Brain microvascular endothelial cell (primary cell): Measurements from ENCODE around the gene CTCF.

Source experiments
- DNase-seq: peaks from one replicate; pipeline ENCODE4 v3.0.0-alpha.2; 2020
- H3K27ac ChIP-seq: fragments of 250-450 bp; sonication (Bioruptor Pico); 2 replicates; pipeline ENCODE4 v1.5.1; 2020; ENCODE audit warnings: mild to moderate bottlenecking, moderate library complexity
- H3K27me3 ChIP-seq: fragments of 250-450 bp; sonication (Bioruptor Pico); replicated peaks from 2 replicates; pipeline ENCODE4 v1.5.1; 2020; ENCODE audit warnings: mild to moderate bottlenecking
- H3K36me3 ChIP-seq: fragments of 250-450 bp; sonication (Bioruptor Pico); replicated peaks from 2 replicates; pipeline ENCODE4 v1.5.1; 2020; ENCODE audit warnings: mild to moderate bottlenecking
- H3K4me3 ChIP-seq: 2 replicates; pipeline ENCODE4 v1.5.1; 2011; ENCODE audit warnings: low read depth, mild to moderate bottlenecking, control low read depth, low read length, moderate library complexity
- in situ Hi-C: cut with HindIII; loops from 2 replicates; pipeline ENCODE4 v1.10.0; 2017; ENCODE audit warnings: low sequenced_read_pairs, low pct_ligation_motif_present
- TF ChIP-seq, protein P1 (sequence below): IDR thresholded peaks from 2 replicates; pipeline ENCODE4 v1.5.1; 2011; ENCODE audit warnings: low read depth, mild to moderate bottlenecking, moderate library complexity, low read length, control low read depth, inconsistent platforms; ENCODE audit errors: missing control alignments

Gene CTCF

DNA sequence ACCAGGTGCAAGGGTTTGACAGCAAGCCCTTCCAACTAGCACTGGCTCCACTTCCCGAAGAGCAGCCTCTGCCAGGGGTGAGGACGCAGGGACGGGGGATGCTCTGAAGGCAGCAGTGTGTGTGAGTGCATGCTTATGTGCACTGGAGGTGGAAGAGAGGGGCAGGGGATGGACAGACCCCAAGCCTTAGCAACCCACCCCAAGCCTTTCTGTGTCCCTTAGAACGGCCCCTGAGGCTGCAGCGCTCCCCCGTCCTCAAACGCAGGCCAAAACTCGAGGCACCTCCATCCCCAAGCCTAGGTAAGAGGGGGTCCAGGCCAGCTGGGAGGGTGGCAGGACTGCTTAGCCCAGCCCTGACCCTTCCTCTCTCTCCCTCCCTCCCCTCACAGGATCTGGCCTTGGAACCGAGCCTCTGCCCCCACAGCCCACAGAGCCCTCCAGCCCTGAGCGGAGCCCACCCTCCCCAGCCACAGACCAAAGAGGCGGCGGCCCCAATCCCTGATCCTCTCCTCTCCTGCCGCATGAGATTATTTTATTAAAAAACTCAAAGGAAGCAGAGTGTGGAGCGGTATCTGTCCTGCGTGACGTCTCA lies 94.8 kb downstream of the CTCF start:
- Histone ChIP-seq H3K27ac (no peak overlapping the region), H3K36me3 (no peaks in the 10 kb centered on the region), H3K27me3 (peaks cover 4% of the 10 kb centered on the region), H3K4me3 (no peak overlapping the region)
- DNase-seq = no peak
- in situ Hi-C loops = no loop called here
- TF ChIP-seq, protein P1, sequence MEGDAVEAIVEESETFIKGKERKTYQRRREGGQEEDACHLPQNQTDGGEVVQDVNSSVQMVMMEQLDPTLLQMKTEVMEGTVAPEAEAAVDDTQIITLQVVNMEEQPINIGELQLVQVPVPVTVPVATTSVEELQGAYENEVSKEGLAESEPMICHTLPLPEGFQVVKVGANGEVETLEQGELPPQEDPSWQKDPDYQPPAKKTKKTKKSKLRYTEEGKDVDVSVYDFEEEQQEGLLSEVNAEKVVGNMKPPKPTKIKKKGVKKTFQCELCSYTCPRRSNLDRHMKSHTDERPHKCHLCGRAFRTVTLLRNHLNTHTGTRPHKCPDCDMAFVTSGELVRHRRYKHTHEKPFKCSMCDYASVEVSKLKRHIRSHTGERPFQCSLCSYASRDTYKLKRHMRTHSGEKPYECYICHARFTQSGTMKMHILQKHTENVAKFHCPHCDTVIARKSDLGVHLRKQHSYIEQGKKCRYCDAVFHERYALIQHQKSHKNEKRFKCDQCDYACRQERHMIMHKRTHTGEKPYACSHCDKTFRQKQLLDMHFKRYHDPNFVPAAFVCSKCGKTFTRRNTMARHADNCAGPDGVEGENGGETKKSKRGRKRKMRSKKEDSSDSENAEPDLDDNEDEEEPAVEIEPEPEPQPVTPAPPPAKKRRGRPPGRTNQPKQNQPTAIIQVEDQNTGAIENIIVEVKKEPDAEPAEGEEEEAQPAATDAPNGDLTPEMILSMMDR = no peak

DNA sequence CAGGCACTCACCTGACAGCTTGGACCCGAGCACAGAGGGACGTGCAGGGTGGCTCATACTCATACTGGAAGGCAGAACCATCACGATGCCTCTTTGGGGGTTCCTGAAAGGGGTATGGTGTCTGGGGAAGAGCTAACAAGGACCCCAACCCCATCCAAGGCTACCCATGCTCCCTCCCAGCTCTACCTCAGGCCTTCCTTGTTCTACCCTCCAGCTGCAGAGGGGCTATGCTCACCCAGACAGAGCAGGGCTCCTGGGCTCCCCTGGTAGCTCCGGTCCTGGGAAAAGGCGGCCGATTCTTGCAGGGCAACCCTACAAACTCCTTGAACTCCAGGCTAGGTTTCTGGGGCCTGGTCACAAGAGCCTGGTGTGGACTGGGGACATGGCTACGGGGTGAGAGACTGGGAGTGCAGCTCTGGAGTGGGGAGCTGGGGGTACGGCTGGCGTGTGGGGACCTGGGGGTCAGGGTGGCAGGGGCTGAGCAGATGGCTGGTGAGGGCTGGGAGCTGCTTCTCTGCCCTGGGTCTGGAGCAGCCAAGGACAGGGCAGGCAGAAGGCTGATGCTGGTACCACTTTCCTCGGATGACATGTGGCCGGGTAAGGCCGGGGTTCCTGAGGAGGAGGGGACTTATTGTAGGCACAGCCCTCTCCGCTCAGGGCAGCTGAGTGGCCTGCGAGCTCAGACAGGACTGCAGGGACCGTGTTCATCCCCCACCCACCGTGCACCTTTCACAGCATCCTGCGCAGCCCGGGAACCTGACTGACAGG lies 95.6 kb downstream of the CTCF start:
- TF ChIP-seq, protein P1 = no peak
- H3K36me3 ChIP-seq = no peaks in the 10 kb centered on the region
- DNase-seq = no peak
- no peak overlapping the region for H3K27ac ChIP-seq
- H3K4me3 ChIP-seq = no peak overlapping the region
- H3K27me3 ChIP-seq = no peaks in the 10 kb centered on the region
- in situ Hi-C loops = no loop called here

DNA sequence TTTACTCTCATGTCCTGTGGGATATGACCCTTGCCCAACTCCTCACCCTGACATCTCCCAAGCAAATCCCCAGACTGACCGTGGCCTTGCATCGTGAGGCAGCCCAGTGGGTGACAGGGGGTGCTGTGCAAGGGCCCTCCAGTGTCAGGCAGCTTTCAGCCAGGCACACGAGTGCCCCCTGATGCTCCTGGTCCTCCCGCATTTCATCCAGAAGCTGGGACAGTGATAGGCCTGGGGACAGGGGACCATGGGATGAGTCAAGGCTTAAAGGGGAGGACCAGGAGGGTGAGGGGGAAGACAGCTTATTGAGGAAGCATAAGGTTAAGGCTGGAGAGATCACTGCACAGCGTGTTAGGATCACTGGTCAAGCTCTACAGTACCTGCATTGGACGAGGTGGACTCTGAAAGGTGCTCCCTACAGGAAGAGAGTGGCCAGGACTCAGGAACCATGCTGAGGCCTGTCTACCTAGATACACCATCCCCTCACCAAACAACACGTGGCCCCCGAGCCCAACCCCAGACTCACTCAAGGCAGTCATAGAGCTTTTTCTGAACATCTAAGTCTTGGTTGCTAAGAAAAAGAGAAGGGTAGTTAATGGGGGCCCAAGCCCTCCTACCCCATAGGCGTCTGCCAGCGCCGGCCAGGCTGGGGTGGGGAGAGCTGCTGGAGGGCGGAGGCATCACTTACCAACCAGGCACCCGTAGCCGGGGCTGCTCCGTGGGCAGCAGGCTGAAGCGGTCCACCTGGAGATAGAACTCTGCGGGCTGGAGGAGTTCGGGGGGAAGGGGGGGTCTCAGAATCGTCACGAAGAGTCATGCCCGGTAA lies 96.7 kb downstream of the CTCF start:
- Histone ChIP-seq H3K27me3 (no peaks in the 10 kb centered on the region), H3K27ac (no peak overlapping the region)

DNA sequence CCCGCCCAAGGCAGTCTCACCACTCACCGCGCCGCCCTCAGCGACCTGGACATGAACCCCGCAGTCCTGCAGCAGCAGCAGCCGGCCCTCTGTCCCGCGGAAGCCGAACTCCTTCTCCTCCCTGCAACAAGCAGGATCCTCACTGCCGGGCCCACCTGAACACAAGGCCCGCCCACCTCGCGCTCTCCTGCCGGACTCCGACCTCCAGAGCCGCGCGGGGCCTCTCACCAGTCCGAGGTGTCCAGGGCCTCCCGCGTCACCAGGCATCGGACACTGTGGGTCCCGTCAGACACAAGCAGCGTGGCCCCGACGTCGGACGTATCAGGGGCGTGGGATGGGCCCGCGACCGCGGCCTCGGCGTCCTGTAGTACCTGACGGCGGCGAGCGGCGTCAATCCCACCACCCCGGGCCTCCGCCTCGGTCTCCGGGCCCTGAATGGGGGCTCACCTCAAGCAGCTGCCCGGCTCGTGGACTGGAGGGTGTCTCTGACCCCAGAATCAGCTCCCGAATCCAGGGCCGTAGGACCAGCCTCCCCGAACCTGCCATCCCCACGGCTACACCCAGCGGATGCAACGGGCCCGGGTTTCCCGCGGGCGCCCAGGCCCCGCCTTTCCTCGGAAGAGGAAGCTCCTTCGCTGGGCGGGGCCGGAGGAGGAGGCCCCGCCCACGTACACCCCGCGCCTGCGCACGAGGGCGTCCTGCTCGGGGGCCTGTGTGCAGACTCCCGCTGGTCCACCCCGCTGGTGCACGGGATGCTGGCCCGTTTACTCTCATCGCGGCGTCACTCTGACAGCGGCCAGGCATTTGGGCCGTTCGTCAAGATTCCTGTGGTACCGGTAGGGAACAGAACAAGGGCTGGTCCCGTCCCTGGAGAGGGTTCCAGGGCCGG lies 97.6 kb downstream of the CTCF start, which contains the start of gene ACD:
Gene ACD, minus strand, starts transcription at position 586 of the 889 bp plus-strand sequence. Its CDS starts 40 bp downstream, at position 546.
- H3K27ac ChIP-seq = peak within 1 kb of the TSS; percentile 78
- no peaks in the 10 kb centered on the region for H3K36me3 ChIP-seq
- H3K27me3 ChIP-seq = no peaks in the 10 kb centered on the region
- in situ Hi-C loops = no loop called here
- TF ChIP-seq, protein P1 = no peak
- peak within 1 kb of the TSS; percentile 85 for H3K4me3 ChIP-seq
- peak; percentile 68 for DNase-seq

More for the DNA sequence above, 96.7 kb downstream of the CTCF start:
- no peak for DNase-seq
- TF ChIP-seq, protein P1 = no peak
- H3K36me3 ChIP-seq = no peaks in the 10 kb centered on the region
- in situ Hi-C loops = no loop called here
- peak overlapping the region; percentile 85 for H3K4me3 ChIP-seq

DNA sequence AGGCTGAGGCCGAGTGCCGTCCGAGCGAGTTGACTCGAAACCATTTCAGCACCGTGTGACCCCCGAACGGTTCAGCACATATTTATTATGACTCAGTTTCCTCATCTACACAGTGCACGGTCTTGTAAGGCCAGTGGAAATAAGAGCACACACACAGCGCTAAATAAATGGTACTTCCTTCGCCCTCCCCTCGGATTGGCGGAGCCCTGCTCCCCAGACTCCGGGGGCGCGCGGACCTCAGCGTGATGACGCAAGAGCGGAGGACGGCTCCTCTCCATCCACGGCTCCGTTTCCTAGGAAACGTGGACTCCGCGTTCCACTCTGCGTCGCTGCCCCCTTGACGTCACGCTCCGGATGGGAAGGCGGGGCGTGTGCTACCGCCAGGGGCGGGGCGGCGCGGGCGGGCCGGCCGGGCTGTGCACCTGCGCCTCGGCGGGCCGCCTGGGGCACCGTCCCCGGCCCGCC lies 98.3 kb downstream of the CTCF start, which contains the start of gene PARD6A:
Gene PARD6A, plus strand, starts transcription at position 397 of the 465 bp plus-strand sequence. CDS start 79 bp downstream, outside the sequence.
- Histone ChIP-seq H3K27me3 (no peaks in the 10 kb centered on the region), H3K4me3 (peak within 1 kb of the TSS; percentile 85), H3K27ac (peak within 1 kb of the TSS; percentile 78), H3K36me3 (no peaks in the 10 kb centered on the region)
- TF ChIP-seq, protein P1 = no peak
- in situ Hi-C loops = no loop called here
- DNase-seq = peak; percentile 89
